Neural cell (in vitro differentiated cells): ENCODE data around the gene MLIP. TPM values are rescaled to one million over a fixed set of nuclear protein-coding genes. Genes with fewer than 3 reads are reported as not detected.

ENCODE experiments used
- H2AFZ ChIP-seq: fragments of 200-600, 300-800 bp; sonication (generic), shearing (Covaris generic); 2 replicates; pipeline ENCODE4 v1.6.0; 2014; ENCODE audit warnings: low read depth, mild to moderate bottlenecking, antibody characterized with exemption, low read length, moderate library complexity
- H3F3A ChIP-seq: fragments of 200-600 bp; shearing (Covaris generic); 2 replicates; pipeline ENCODE4 v1.6.1; 2016; ENCODE audit warnings: mild to moderate bottlenecking, moderate library complexity, mixed read lengths, antibody characterized with exemption, low read length; ENCODE audit not compliant: insufficient read depth, poor library complexity, severe bottlenecking
- H3K27ac ChIP-seq: fragments of 200-600, 300-800 bp; sonication (generic), shearing (Covaris generic); 2 replicates; pipeline ENCODE4 v1.5.1; 2014; ENCODE audit warnings: mild to moderate bottlenecking, low read length, moderate library complexity
- H3K27me3 ChIP-seq: fragments of 300-800, 200-600 bp; sonication (generic), shearing (Covaris generic); 2 replicates; pipeline ENCODE4 v1.6.0; 2014; ENCODE audit warnings: mild to moderate bottlenecking, low read depth, low read length, moderate library complexity; ENCODE audit not compliant: insufficient read depth
- H3K36me3 ChIP-seq: fragments of 300-800, 200-600 bp; sonication (generic), shearing (Covaris generic); 2 replicates; pipeline ENCODE4 v1.5.1; 2014; ENCODE audit warnings: mild to moderate bottlenecking, antibody characterized with exemption, low read length, moderate library complexity; ENCODE audit not compliant: insufficient read depth
- H3K4me2 ChIP-seq: fragments of 300-800, 200-600 bp; sonication (generic), shearing (Covaris generic); 2 replicates; pipeline ENCODE4 v1.6.0; 2014; ENCODE audit warnings: mild to moderate bottlenecking, low read length
- H3K4me3 ChIP-seq: fragments of 300-800, 200-600 bp; sonication (generic), shearing (Covaris generic); 2 replicates; pipeline ENCODE4 v1.5.1; 2014; ENCODE audit warnings: mild to moderate bottlenecking, low read length, moderate library complexity
- H3K79me2 ChIP-seq: fragments of 200-600 bp; shearing (Covaris generic); replicated peaks from 2 replicates; pipeline ENCODE4 v1.6.0; 2014; ENCODE audit warnings: mild to moderate bottlenecking, low read length, moderate library complexity; ENCODE audit not compliant: insufficient read depth
- H3K9ac ChIP-seq: fragments of 300-800, 200-600 bp; sonication (generic), shearing (Covaris generic); 2 replicates; pipeline ENCODE4 v1.6.1; 2016; ENCODE audit warnings: mild to moderate bottlenecking, low read length, mixed read lengths
- H3K9me2 ChIP-seq: fragments of 200-600 bp; shearing (Covaris generic); 2 replicates; pipeline ENCODE4 v1.6.1; 2016; ENCODE audit warnings: mild to moderate bottlenecking, low read length, mixed read lengths; ENCODE audit not compliant: insufficient read depth
- H3K9me3 ChIP-seq: fragments of 200-600, 300-800 bp; sonication (generic), shearing (Covaris generic); 2 replicates; pipeline ENCODE4 v1.6.1; 2016; ENCODE audit warnings: mild to moderate bottlenecking, mixed run types, low read length, moderate library complexity, mixed read lengths
- H4K20me1 ChIP-seq: fragments of 200-600 bp; shearing (Covaris generic); 2 replicates; pipeline ENCODE4 v1.6.1; 2016; ENCODE audit warnings: mild to moderate bottlenecking, mixed run types; ENCODE audit not compliant: insufficient read depth
- CTCF ChIP-seq: fragments of 450-650 bp; IDR thresholded peaks from 2 replicates; pipeline ENCODE4 v1.5.1; 2014; ENCODE audit warnings: antibody characterized with exemption, mild to moderate bottlenecking, moderate library complexity; ENCODE audit not compliant: poor library complexity, severe bottlenecking
- EP300 ChIP-seq: fragments of 450-650 bp; conservative IDR thresholded peaks from 2 replicates; pipeline ENCODE4 v1.6.1; 2014; ENCODE audit warnings: antibody characterized with exemption, mild to moderate bottlenecking, moderate library complexity; ENCODE audit not compliant: poor library complexity, severe bottlenecking
- EZH2 ChIP-seq: fragments of 200-600, 300-800 bp; shearing (Covaris generic), sonication (generic); IDR thresholded peaks from 2 replicates; pipeline ENCODE4 v1.6.1; 2014; ENCODE audit warnings: antibody characterized with exemption, low read length, borderline replicate concordance, mild to moderate bottlenecking; ENCODE audit not compliant: insufficient read depth, poor library complexity, severe bottlenecking
- MXI1 ChIP-seq: fragments of 450-650 bp; conservative IDR thresholded peaks from 2 replicates; pipeline ENCODE4 v1.6.1; 2014; ENCODE audit warnings: antibody characterized with exemption, mild to moderate bottlenecking; ENCODE audit not compliant: poor library complexity, severe bottlenecking
- POLR2AphosphoS5 ChIP-seq: IDR thresholded peaks from 2 replicates; pipeline ENCODE4 v1.6.1; 2012
- RAD21 ChIP-seq: fragments of 450-650 bp; conservative IDR thresholded peaks from 2 replicates; pipeline ENCODE4 v1.6.1; 2014; ENCODE audit warnings: antibody characterized with exemption, mild to moderate bottlenecking, moderate library complexity
- SMC3 ChIP-seq: fragments of 450-650 bp; conservative IDR thresholded peaks from 2 replicates; pipeline ENCODE4 v1.6.1; 2014; ENCODE audit warnings: antibody characterized with exemption, mild to moderate bottlenecking, moderate library complexity; ENCODE audit not compliant: poor library complexity
- TAF1 ChIP-seq: IDR thresholded peaks from 2 replicates; pipeline ENCODE4 v1.6.1; 2012; ENCODE audit warnings: low read depth
- polyA plus RNA-seq: library from polyadenylated mRNA; depleted of rRNA; stranded (reverse); fragments of >200 nt; gene quantifications from 2 replicates; pipeline ENCODE4 v1.2.3, GENCODE V29; 2014
- TF ChIP-seq, protein P1 (sequence below): IDR thresholded peaks from 2 replicates; pipeline ENCODE4 v1.6.1; 2012; ENCODE audit warnings: borderline replicate concordance

Gene MLIP
- polyA plus RNA-seq, 1 donor from 2014 or later: not detected

DNA sequence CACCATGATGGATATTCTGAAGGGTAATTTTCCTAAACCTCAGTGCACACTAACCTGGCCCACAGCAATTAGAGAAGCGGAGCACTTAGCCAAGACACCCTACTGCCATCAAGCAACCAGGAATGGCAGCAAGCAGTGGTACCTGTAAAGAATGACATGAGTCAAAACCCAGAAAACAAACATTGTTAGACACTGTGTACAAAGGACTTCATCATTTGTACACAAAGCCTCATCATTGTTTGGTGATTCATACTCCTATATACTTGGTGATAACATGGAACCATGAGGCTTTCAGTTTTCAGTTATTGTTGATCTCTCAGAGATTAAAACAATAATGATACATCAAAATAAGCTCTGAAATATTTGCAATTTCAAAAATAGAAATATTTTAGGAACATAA, 74.6 kb downstream of the MLIP start:
- no peak overlapping the region for H3K4me2 ChIP-seq
- H3K27ac ChIP-seq: no peak overlapping the region
- H3F3A ChIP-seq: no peaks in the 10 kb centered on the region
- H3K27me3 ChIP-seq: no peaks in the 10 kb centered on the region
- H3K79me2 ChIP-seq: no peaks in the 10 kb centered on the region
- H3K9ac ChIP-seq: no peak overlapping the region
- TF ChIP-seq POLR2AphosphoS5: no peak
- TF ChIP-seq, protein P1, sequence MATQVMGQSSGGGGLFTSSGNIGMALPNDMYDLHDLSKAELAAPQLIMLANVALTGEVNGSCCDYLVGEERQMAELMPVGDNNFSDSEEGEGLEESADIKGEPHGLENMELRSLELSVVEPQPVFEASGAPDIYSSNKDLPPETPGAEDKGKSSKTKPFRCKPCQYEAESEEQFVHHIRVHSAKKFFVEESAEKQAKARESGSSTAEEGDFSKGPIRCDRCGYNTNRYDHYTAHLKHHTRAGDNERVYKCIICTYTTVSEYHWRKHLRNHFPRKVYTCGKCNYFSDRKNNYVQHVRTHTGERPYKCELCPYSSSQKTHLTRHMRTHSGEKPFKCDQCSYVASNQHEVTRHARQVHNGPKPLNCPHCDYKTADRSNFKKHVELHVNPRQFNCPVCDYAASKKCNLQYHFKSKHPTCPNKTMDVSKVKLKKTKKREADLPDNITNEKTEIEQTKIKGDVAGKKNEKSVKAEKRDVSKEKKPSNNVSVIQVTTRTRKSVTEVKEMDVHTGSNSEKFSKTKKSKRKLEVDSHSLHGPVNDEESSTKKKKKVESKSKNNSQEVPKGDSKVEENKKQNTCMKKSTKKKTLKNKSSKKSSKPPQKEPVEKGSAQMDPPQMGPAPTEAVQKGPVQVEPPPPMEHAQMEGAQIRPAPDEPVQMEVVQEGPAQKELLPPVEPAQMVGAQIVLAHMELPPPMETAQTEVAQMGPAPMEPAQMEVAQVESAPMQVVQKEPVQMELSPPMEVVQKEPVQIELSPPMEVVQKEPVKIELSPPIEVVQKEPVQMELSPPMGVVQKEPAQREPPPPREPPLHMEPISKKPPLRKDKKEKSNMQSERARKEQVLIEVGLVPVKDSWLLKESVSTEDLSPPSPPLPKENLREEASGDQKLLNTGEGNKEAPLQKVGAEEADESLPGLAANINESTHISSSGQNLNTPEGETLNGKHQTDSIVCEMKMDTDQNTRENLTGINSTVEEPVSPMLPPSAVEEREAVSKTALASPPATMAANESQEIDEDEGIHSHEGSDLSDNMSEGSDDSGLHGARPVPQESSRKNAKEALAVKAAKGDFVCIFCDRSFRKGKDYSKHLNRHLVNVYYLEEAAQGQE: no peak
- TF ChIP-seq RAD21: no peak
- no peak for TF ChIP-seq TAF1
- no peak for TF ChIP-seq EP300
- TF ChIP-seq EZH2: no peak
- no peak for TF ChIP-seq MXI1
- no peak for TF ChIP-seq SMC3
- no peak for TF ChIP-seq CTCF
- no peak overlapping the region for H2AFZ ChIP-seq
- no peaks in the 10 kb centered on the region for H3K36me3 ChIP-seq
- no peaks in the 10 kb centered on the region for H4K20me1 ChIP-seq
- H3K9me2 ChIP-seq: no peaks in the 10 kb centered on the region
- no peaks in the 10 kb centered on the region for H3K9me3 ChIP-seq
- no peak overlapping the region for H3K4me3 ChIP-seq

- no peaks in the 10 kb centered on the region for H3K9me3 ChIP-seq
- no peak overlapping the region for H3K27ac ChIP-seq
- H4K20me1 ChIP-seq: no peaks in the 10 kb centered on the region
- H3F3A ChIP-seq: no peaks in the 10 kb centered on the region
- no peak overlapping the region for H2AFZ ChIP-seq
- H3K36me3 ChIP-seq: no peaks in the 10 kb centered on the region
- no peak overlapping the region for H3K4me2 ChIP-seq
- H3K9me2 ChIP-seq: no peaks in the 10 kb centered on the region
- no peak overlapping the region for H3K9ac ChIP-seq
- H3K27me3 ChIP-seq: no peaks in the 10 kb centered on the region
- no peak overlapping the region for H3K4me3 ChIP-seq
- no peak for TF ChIP-seq CTCF
- no peak for TF ChIP-seq TAF1
- no peak for TF ChIP-seq EP300
- TF ChIP-seq RAD21: no peak
- TF ChIP-seq POLR2AphosphoS5: no peak
- TF ChIP-seq MXI1: no peak
- TF ChIP-seq, protein P1: no peak
- no peak for TF ChIP-seq SMC3
- no peak for TF ChIP-seq EZH2
- H3K79me2 ChIP-seq: no peaks in the 10 kb centered on the region
Measured at GRCh38 chr6:54188846-54189245, 77.6 kb downstream of the MLIP start.
